NCI-H2196 (cell line): ENCODE results near the gene DSTN.
"Not testable (repeated sequence)": the region's sequence is repeated elsewhere in the genome, so short reads cannot be mapped to it uniquely, and the experiment has no call there.

Experiments used
- DNase-seq: peaks from one replicate; lab custom pipeline; 2025; ENCODE audit not compliant: unreplicated experiment; lab: John Stamatoyannopoulos, UW

Gene DSTN

GRCh38 chr20:17648791-17649730 lies 79.2 kb downstream of the DSTN start:
- DNase-seq = peak; percentile 85

- no peak for DNase-seq
These were observed 80.6 kb downstream of the DSTN start for GRCh38 chr20:17650301-17651128.

DNA sequence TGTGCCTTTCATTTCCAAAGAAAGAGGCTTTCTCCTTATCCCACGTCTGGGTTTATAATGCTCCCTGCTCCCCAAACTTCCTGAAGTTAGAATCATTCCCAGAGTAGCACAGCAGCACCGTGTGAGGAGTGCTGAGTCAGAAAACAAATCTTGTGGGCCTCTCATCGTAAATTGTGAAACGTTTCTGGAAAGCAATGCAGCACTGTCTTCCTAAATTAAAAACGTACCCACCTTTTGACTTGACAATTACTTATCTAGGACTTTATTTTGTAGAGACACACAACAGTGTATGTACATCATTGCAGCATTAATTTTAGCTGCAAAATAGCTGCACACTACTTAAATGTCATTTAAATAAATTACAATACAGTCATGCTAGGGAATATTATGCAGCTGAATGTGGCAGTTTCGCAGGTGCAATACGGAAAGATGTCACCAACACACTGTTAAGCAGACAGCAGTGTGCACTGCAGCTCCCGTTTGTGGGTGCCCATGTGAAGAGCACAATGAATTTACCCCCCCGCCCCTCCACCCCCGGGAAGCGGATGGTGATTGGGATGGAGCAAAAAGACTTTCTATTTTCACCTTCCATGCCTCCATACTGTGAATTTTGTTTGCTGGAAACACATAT lies 81.4 kb downstream of the DSTN start:
- no peak for DNase-seq

GRCh38 chr20:17651760-17652388 lies 82.0 kb downstream of the DSTN start:
- DNase-seq = no peak

GRCh38 chr20:17652411-17652810 lies 82.5 kb downstream of the DSTN start:
- DNase-seq = no peak

DNA sequence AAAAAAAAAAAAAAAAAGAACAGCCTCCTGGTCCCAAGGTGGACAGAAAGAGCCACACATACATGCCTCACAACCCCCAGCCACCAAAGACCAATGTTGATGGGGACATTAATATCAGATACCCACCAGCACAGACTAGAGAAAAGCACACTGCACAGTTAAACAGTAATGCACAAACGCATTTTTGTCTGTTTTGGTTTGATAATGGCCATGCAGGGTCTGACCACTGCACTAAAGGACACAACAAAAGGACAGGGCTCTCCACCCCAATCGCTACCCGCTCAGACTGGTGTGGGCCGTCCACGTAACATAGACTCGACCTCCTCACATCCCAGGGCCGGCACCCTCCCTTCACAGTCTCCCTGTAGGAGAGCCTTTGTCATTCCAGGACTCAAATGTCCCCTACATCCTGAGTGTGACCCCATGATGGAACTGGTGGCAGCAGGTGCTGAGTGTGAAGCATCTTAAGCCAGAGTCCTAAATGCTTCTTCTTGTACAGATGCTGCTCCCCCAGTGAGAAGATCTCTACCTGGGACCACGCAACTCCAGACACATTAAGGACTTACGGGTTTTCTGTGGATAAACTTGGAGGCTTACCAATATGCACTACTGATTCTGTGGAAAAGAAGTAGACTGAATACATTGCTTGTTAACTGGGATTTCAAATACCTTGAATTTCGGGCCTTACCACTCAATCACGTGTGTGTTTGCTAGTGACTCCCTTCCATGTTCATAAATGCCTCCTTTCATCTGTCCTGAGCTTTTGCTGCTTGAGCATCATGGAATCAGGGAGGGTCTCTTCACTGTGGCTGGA lies 84.2 kb downstream of the DSTN start:
- DNase-seq = no peak

- DNase-seq = no peak
These were observed 84.9 kb downstream of the DSTN start for GRCh38 chr20:17654649-17655285.

GRCh38 chr20:17655286-17655651 lies 85.4 kb downstream of the DSTN start:
- DNase-seq = no peak

DNA sequence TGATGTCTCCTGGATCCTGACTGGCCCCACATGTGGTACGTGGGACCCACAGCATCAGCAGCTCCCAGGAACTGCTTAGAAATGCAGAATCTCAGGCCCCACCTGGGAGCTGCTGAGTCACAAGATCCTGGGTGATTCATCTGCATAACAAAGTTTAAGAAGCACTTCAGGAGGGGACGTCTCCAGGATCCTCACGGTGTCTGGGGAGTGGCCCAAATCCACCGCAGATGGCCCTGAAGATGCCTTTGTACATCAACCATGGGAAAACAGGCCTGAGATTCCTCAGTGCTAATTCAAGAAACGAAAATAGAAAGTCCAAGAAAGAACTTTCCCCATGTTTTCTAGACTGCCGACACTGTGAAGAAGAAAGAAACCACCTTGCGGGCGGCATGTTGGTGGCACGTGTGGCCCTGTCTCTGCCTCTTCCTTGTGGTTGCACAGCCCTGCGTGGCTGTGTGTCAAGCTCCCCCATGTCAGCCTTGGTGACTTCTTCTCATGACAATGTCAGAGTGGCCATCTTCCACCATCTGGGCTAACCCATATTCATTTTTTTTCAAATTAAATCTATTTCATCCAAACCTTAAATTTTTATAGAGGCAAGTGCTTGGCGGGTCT lies 86.1 kb downstream of the DSTN start:
- no peak for DNase-seq

DNA sequence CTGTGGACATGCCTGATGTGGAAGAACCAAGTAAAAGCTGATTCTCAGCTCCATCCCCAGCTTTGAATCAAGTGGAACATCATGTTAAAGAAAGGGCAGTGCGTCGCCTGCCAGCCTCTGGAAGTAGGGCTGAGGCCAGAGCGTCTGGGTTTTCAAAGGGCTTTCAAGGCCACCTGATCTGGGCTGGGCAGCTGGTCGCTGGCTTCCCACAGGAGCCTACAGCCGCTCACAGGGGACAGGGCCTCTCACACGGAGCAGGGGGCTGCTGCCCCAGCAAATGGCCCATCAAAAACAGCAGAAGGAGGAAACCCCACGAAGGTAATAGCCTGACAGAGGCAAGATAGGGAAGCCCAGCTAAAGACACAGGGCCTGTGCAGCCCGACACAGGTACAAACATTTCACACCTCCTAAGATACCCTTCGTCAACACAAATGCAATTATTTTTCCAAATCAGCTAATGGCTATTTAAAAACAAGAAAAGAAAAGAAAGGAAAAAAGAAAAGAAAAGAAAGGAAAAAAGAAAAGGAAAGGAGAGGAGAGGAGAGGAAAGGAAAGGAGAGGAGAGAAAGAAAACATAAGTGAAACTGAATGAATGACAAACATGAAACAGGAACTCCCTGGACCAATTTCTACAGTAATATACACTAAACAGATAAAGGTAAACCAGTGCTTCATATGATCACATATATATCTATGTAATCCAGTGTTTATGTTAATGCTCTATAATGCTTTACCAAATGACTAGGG lies 87.4 kb downstream of the DSTN start:
- DNase-seq = no peak

DNA sequence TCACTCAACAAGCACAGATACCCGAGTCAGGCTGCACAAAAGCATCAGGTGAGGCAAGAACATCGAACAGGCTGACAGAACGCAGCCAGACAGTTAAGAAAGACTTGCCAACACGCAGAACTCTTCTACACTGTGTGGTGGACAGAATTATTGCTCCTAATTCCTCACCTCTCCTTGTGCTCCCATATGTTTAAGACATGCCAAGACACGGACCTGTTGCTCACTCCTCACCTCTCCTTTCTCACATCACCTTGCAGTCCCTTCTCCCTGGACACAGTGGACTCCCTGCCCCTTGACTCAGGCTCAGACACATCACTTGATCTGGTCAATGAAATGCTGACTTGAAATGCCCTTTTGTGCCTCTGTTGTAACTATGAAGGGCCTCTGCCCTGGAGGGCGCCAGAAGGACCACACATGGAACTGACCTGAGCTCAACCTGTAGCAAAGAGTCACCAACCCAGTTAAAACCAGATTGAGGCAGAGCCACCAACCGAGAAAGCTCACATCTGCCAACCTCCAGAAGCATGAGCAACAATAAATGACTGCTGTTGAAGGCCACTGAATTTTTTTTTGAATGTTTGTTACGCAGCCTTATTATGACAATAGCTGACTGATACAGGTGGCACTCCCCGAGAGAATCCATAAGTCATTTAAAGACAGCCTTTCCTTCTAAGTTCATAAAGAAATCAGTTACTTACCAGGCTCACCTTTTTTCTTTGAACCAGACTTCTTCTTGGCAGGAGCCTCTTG lies 88.2 kb downstream of the DSTN start:
- DNase-seq = no peak

DNA sequence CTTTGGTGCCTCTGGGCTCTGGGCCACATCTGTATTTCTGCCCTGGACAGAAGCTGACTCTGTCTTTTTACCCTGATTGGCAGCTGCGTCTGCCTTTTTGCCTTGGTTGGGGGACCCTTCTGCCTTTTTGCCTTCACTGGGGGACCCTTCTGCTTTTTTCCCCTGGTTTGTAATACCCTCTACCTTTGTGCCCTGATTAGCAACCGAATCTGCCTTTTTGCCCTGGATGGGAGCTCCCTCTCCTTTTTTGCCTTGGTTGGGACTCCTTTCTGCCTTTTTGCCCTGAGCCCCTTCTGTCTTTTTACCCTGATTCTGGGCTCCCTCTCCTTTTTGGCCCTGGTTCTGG lies 88.7 kb downstream of the DSTN start:
- DNase-seq = no peak

DNA sequence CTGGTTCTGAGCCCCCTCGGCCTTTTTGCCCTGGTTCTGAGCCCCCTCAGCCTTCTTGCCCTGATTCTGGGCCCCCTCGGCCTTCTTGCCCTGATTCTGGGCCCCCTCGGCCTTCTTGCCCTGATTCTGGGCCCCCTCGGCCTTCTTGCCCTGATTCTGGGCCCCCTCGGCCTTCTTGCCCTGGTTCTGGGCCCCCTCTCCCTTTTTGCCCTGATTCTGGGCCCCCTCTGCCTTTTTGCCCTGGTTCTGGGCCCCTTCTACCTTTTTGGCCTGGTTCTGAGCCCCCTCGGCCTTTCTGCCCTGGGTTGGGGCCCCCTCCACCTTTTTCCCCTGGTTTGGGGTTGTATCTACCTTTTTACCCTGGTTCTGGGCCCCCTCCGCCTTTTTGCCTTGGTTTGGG lies 89.5 kb downstream of the DSTN start:
- not testable (repeated sequence) for DNase-seq
